Measurements from ENCODE around the gene ABCC8. TPM values are rescaled to one million over a fixed set of nuclear protein-coding genes. Genes with fewer than 3 reads are reported as not detected.
A peak's percentile ranks its signal among the peaks of the same experiment; 100 is the strongest.

ABCC8 gene
- total and polyA plus RNA-seq, 2 experiments from 2014 or later: not detected

GRCh38 chr11:17477361-17477760, 716 bp upstream of the ABCC8 start:
- no peaks in the 10 kb centered on the region for H3F3A ChIP-seq (ENCODE audit: insufficient read depth)
- H3K9me3 ChIP-seq (ENCODE audit: low read depth): no peaks in the 10 kb centered on the region
- H3K79me2 ChIP-seq (ENCODE audit: insufficient read depth): no peaks in the 10 kb centered on the region
- TF ChIP-seq EZH2 (IDR thresholded peaks at IDR 0.05; ENCODE audit: insufficient read depth, poor library complexity, severe bottlenecking): no peak
- TF ChIP-seq EZH2phosphoT487 (IDR thresholded peaks at IDR 0.05; ENCODE audit: insufficient read depth, low read depth): no peak
- no peaks in the 10 kb centered on the region for H3K4me1 ChIP-seq (ENCODE audit: insufficient read depth)
- no peak overlapping the region for H3K27ac ChIP-seq
- DNase-seq: no peak
- no peak overlapping the region for H2AFZ ChIP-seq
- H3K27me3 ChIP-seq (replicated peaks; ENCODE audit: insufficient read depth): peaks cover 52% of the 10 kb centered on the region
- H3K9me2 ChIP-seq (ENCODE audit: insufficient read depth): no peaks in the 10 kb centered on the region
- H3K9ac ChIP-seq: no peak overlapping the region
- in situ Hi-C loops (cut with MboI): no loop called here
- no peaks in the 10 kb centered on the region for H3K36me3 ChIP-seq (ENCODE audit: low read depth)
- no peak overlapping the region for H3K4me3 ChIP-seq
- H4K20me1 ChIP-seq (ENCODE audit: insufficient read depth): no peaks in the 10 kb centered on the region
- H3K4me2 ChIP-seq (ENCODE audit: unreplicated experiment): no peak overlapping the region
- WGBS, 2 experiments (ENCODE audit: low coverage in 1 of 2, low lambda C conversion rate in 2 of 2, missing lambda C conversion rate in 2 of 2): 53 to 56% methylated on average over 6 of the region's 6 CpGs

DNA sequence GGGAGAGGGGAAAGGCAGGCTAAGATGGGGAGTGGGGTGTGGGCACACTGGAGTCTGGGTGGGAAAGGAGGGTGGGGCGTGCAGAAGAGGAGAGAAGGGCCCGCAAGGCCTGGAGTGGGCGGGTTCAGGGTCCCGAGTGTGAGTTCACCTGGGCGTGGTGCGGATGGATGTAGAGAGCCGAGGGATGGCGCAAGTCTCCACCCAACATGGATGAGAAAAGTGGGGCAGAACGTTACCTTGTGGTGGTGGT, 364 bp upstream of the ABCC8 start:
- Histone ChIP-seq H2AFZ (no peak overlapping the region), H3K27ac (no peak overlapping the region), H3K4me2 (ENCODE audit: unreplicated experiment) (no peak overlapping the region), H4K20me1 (ENCODE audit: insufficient read depth) (no peaks in the 10 kb centered on the region), H3K36me3 (ENCODE audit: low read depth) (no peaks in the 10 kb centered on the region), H3F3A (ENCODE audit: insufficient read depth) (no peaks in the 10 kb centered on the region), H3K9me2 (ENCODE audit: insufficient read depth) (no peaks in the 10 kb centered on the region), H3K4me1 (ENCODE audit: insufficient read depth) (no peaks in the 10 kb centered on the region), H3K4me3 (no peak overlapping the region), H3K9me3 (ENCODE audit: low read depth) (no peaks in the 10 kb centered on the region), H3K9ac (no peak overlapping the region), H3K79me2 (ENCODE audit: insufficient read depth) (no peaks in the 10 kb centered on the region), H3K27me3 (replicated peaks; ENCODE audit: insufficient read depth) (peaks cover 55% of the 10 kb centered on the region)
- no peak for TF ChIP-seq EZH2 (IDR thresholded peaks at IDR 0.05; ENCODE audit: insufficient read depth, poor library complexity, severe bottlenecking)
- TF ChIP-seq EZH2phosphoT487 (IDR thresholded peaks at IDR 0.05; ENCODE audit: insufficient read depth, low read depth): no peak
- WGBS, 2 experiments (ENCODE audit: low coverage in 1 of 2, low lambda C conversion rate in 2 of 2, missing lambda C conversion rate in 2 of 2): 5% methylated on average over 9 of the region's 9 CpGs; no CpG with 5 or more reads in 1 of the 2 experiments
- DNase-seq: no peak
- in situ Hi-C loops (cut with MboI): no loop called here

- H4K20me1 ChIP-seq (ENCODE audit: insufficient read depth): no peaks in the 10 kb centered on the region
- no peak overlapping the region for H3K4me3 ChIP-seq
- H3K27me3 ChIP-seq (replicated peaks; ENCODE audit: insufficient read depth): peaks cover 55% of the 10 kb centered on the region
- no peak overlapping the region for H3K9ac ChIP-seq
- no peaks in the 10 kb centered on the region for H3K79me2 ChIP-seq (ENCODE audit: insufficient read depth)
- H3K27ac ChIP-seq: no peak overlapping the region
- H3K36me3 ChIP-seq (ENCODE audit: low read depth): no peaks in the 10 kb centered on the region
- TF ChIP-seq EZH2phosphoT487 (IDR thresholded peaks at IDR 0.05; ENCODE audit: insufficient read depth, low read depth) (no peak), EZH2 (IDR thresholded peaks at IDR 0.05; ENCODE audit: insufficient read depth, poor library complexity, severe bottlenecking) (no peak)
- no peaks in the 10 kb centered on the region for H3K9me2 ChIP-seq (ENCODE audit: insufficient read depth)
- no peak for DNase-seq
- H3F3A ChIP-seq (ENCODE audit: insufficient read depth): no peaks in the 10 kb centered on the region
- no peaks in the 10 kb centered on the region for H3K4me1 ChIP-seq (ENCODE audit: insufficient read depth)
- H3K9me3 ChIP-seq (ENCODE audit: low read depth): no peaks in the 10 kb centered on the region
- WGBS, 2 experiments (ENCODE audit: low coverage in 1 of 2, low lambda C conversion rate in 2 of 2, missing lambda C conversion rate in 2 of 2): 2% methylated on average over 30 to 31 of the region's 31 CpGs
- H2AFZ ChIP-seq: no peak overlapping the region
- in situ Hi-C loops (cut with MboI): no loop called here
- no peak overlapping the region for H3K4me2 ChIP-seq (ENCODE audit: unreplicated experiment)
Observed at GRCh38 chr11:17475666-17476316, 854 bp downstream of the ABCC8 start.

DNA sequence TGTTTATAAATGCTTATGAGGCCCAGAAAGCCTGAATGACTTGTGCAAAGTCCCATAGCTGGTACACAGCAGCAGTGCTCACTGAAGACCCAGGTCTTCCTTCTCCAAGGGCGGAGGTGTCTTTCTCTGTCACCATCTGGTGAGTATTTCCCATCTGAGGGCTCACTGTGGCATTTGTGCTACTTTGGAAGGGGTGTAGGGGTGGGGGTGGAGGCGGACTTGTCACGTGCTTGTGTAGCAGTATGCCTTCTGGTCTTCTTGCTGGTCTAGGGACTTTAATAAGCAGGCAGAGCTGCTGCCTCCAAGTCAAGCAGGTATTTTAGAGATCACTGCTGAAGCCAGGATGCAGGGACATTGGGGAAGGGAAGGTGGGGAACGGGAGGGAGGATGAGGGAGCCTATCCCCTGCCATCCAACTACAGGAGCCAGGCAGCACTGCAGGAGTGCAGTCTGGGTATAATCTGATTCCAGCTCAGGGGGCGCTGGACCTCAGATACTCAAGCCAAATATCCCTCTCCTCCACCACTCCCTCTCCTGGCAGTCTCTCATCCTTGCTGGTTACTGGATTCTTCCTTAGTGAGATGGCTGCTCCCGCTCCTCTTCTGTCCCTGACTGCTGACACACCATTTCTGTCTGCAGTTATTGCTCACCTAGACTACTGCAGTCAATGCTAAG, 3.4 kb downstream of the ABCC8 start:
- Histone ChIP-seq H3K4me1 (ENCODE audit: insufficient read depth) (no peaks in the 10 kb centered on the region), H3K36me3 (ENCODE audit: low read depth) (no peaks in the 10 kb centered on the region), H3F3A (ENCODE audit: insufficient read depth) (no peaks in the 10 kb centered on the region), H3K27me3 (replicated peaks; ENCODE audit: insufficient read depth) (peaks cover 48% of the 10 kb centered on the region), H3K9me3 (ENCODE audit: low read depth) (no peaks in the 10 kb centered on the region), H3K79me2 (ENCODE audit: insufficient read depth) (no peaks in the 10 kb centered on the region), H2AFZ (no peak overlapping the region), H4K20me1 (ENCODE audit: insufficient read depth) (no peaks in the 10 kb centered on the region), H3K27ac (no peak overlapping the region), H3K4me2 (ENCODE audit: unreplicated experiment) (no peak overlapping the region), H3K4me3 (no peak overlapping the region), H3K9ac (no peak overlapping the region), H3K9me2 (ENCODE audit: insufficient read depth) (no peaks in the 10 kb centered on the region)
- peak; percentile 5 for DNase-seq
- in situ Hi-C loops (cut with MboI): no loop called here
- WGBS, 2 experiments (ENCODE audit: low coverage in 1 of 2, low lambda C conversion rate in 2 of 2, missing lambda C conversion rate in 2 of 2): 30 to 39% methylated on average over 6 of the region's 6 CpGs
- TF ChIP-seq EZH2phosphoT487 (IDR thresholded peaks at IDR 0.05; ENCODE audit: insufficient read depth, low read depth): no peak
- TF ChIP-seq EZH2 (IDR thresholded peaks at IDR 0.05; ENCODE audit: insufficient read depth, poor library complexity, severe bottlenecking): no peak

All from GM23248 (cell line).